K562 (cell line): ENCODE results near the gene CDKN2D. TPM values are rescaled to one million over a fixed set of nuclear protein-coding genes. Genes with fewer than 3 reads are reported as not detected.

Experiments used
- ATF7 ChIP-seq: fragments of 450-650 bp; IDR thresholded peaks from 2 replicates; pipeline ENCODE4 v1.7.1; 2014; ENCODE audit warnings: mild to moderate bottlenecking, moderate library complexity
- CREB1 ChIP-seq, 2 experiments: sonication (generic) in 1 of 2; formaldehyde crosslinking in 1 of 2; IDR thresholded peaks; 2 replicates each; pipeline versions ENCODE4 v1.6.1 to v1.8.0; 2012 to 2022; ENCODE audit warnings: inconsistent platforms in 1 of 2, mild to moderate bottlenecking in 1 of 2, missing genetic modification reagents in 1 of 2, moderate library complexity in 1 of 2
- CREM ChIP-seq: IDR thresholded peaks from 2 replicates; pipeline ENCODE4 v1.6.1; 2014; ENCODE audit warnings: antibody characterized with exemption, low read depth
- CUX1 ChIP-seq: fragments of 200-800 bp; sonication (Bioruptor generic); IDR thresholded peaks from 2 replicates; pipeline ENCODE4 v1.6.1; 2016; ENCODE audit warnings: missing genetic modification characterization, missing compliant biosample characterization
- FOSL1 ChIP-seq: fragments of 200-800 bp; sonication (Bioruptor generic); conservative IDR thresholded peaks from 2 replicates; pipeline ENCODE4 v1.6.1; 2016; ENCODE audit warnings: missing genetic modification characterization, missing compliant biosample characterization
- GABPB1 ChIP-seq: sonication (generic); formaldehyde crosslinking; IDR thresholded peaks from 2 replicates; pipeline ENCODE4 v1.8.0; 2022; ENCODE audit warnings: mild to moderate bottlenecking, missing genetic modification reagents
- JUND ChIP-seq, 2 experiments: IDR thresholded peaks; 2 replicates in 1 of 2; 3 replicates in 1 of 2; pipeline ENCODE4 v1.6.1; 2011; ENCODE audit warnings: borderline replicate concordance in 2 of 2, low read depth in 2 of 2, low read length in 2 of 2, improper control_type of control experiment in 1 of 2, missing biosample characterization in 1 of 2, missing genetic modification characterization in 1 of 2, missing genetic modification reagents in 1 of 2
- MEIS2 ChIP-seq: fragments of 450-650 bp; IDR thresholded peaks from 2 replicates; pipeline ENCODE4 v1.6.1; 2014; ENCODE audit warnings: mild to moderate bottlenecking; ENCODE audit not compliant: partially characterized antibody
- NFIC ChIP-seq: fragments of 450-650 bp; IDR thresholded peaks from 2 replicates; pipeline ENCODE4 v1.6.1; 2017; ENCODE audit warnings: mild to moderate bottlenecking, inconsistent platforms
- NFXL1 ChIP-seq: fragments of 450-650 bp; formaldehyde crosslinking; IDR thresholded peaks from 2 replicates; pipeline ENCODE4 v1.4.0; 2021; ENCODE audit warnings: mild to moderate bottlenecking
- TCF3 ChIP-seq: sonication (generic); formaldehyde crosslinking; IDR thresholded peaks from 2 replicates; pipeline ENCODE4 v1.4.0; 2020; ENCODE audit warnings: mild to moderate bottlenecking, missing genetic modification reagents
- XRCC3 ChIP-seq: fragments of 450-650 bp; IDR thresholded peaks from 2 replicates; pipeline ENCODE4 v1.6.1; 2017; ENCODE audit warnings: mild to moderate bottlenecking, moderate library complexity
- ZNF316 ChIP-seq: fragments of 450-650 bp; IDR thresholded peaks from 2 replicates; pipeline ENCODE4 v1.6.1; 2016
- polyA plus RNA-seq, 8 experiments: library from polyadenylated mRNA; depleted of rRNA in 4 of 8; stranded (reverse) in 5 of 8; unstranded in 3 of 8; fragments of >200 nt; fragmentation: Nextera tagmentation in 2 of 8; fragmentation: Illumina TruSeq in 1 of 8; extraction: Ambion mirVana in 2 of 8; extraction: Trizol in 1 of 8; gene quantifications; 2 replicates each; pipeline versions ENCODE4 v1.2.1 to v1.2.3, GENCODE V29; 2011 to 2014; ENCODE audit warnings: inconsistent platforms in 1 of 8, missing spikeins in 1 of 8
- total RNA-seq, 7 experiments: library from RNA; depleted of rRNA in 6 of 7; stranded (reverse); fragments of >200 nt in 6 of 7; fragmentation: Illumina TruSeq in 2 of 7; extraction: Trizol in 2 of 7; gene quantifications; 2 replicates each; pipeline versions ENCODE4 v1.2.1 to v1.2.3, GENCODE V29; 2011 to 2021; ENCODE audit warnings: low replicate concordance in 1 of 7
- TF ChIP-seq, protein P1 (sequence below): sonication (generic); formaldehyde crosslinking; IDR thresholded peaks from 2 replicates; pipeline ENCODE4 v1.8.0; 2022; ENCODE audit warnings: missing genetic modification reagents, mild to moderate bottlenecking, moderate library complexity, borderline replicate concordance
- TF ChIP-seq, protein P2 (sequence below): fragments of 250-450 bp; sonication (Bioruptor Pico); IDR thresholded peaks from 2 replicates; pipeline ENCODE4 v1.4.0; 2020; ENCODE audit warnings: mild to moderate bottlenecking, moderate library complexity, borderline replicate concordance

Gene CDKN2D
- total and polyA plus RNA-seq, 9 of the 15 experiments (the other 6 are each of a cell fraction or from before 2014, with no cell fraction given) = 0.41 to 8.2 (median 3.7) TPM

GRCh38 chr19:10543420-10544241, 25.1 kb downstream of the CDKN2D start, which contains the start of gene ATG4D (continued):
- TF ChIP-seq XRCC3 = no peak
- peak; percentile 96 for TF ChIP-seq NFIC
- peak; percentile 67 for TF ChIP-seq CREM
- no peak for TF ChIP-seq NFXL1 (CRISPR knock-in tag)
- no peak for TF ChIP-seq CUX1
- 0 out of 2 replicates have a peak, but pooled peaks have one; percentile 20 for TF ChIP-seq JUND (IDR thresholded peaks at IDR 0.05; ENCODE audit: borderline replicate concordance, low read depth, low read length)
- TF ChIP-seq JUND (tag; IDR thresholded peaks at IDR 0.05; ENCODE audit: borderline replicate concordance, low read depth, low read length) = no peak
- TF ChIP-seq CREB1 (IDR thresholded peaks at IDR 0.05) = peak; percentile 35; the same call in 1 of the 2 replicates
- peak; percentile 43; the same call in 1 of the 2 replicates for TF ChIP-seq CREB1 (CRISPR knock-in tag; IDR thresholded peaks at IDR 0.05)
- TF ChIP-seq, protein P1, sequence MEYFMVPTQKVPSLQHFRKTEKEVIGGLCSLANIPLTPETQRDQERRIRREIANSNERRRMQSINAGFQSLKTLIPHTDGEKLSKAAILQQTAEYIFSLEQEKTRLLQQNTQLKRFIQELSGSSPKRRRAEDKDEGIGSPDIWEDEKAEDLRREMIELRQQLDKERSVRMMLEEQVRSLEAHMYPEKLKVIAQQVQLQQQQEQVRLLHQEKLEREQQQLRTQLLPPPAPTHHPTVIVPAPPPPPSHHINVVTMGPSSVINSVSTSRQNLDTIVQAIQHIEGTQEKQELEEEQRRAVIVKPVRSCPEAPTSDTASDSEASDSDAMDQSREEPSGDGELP (CRISPR knock-in tag) = peak; percentile 87
- TF ChIP-seq, protein P2, sequence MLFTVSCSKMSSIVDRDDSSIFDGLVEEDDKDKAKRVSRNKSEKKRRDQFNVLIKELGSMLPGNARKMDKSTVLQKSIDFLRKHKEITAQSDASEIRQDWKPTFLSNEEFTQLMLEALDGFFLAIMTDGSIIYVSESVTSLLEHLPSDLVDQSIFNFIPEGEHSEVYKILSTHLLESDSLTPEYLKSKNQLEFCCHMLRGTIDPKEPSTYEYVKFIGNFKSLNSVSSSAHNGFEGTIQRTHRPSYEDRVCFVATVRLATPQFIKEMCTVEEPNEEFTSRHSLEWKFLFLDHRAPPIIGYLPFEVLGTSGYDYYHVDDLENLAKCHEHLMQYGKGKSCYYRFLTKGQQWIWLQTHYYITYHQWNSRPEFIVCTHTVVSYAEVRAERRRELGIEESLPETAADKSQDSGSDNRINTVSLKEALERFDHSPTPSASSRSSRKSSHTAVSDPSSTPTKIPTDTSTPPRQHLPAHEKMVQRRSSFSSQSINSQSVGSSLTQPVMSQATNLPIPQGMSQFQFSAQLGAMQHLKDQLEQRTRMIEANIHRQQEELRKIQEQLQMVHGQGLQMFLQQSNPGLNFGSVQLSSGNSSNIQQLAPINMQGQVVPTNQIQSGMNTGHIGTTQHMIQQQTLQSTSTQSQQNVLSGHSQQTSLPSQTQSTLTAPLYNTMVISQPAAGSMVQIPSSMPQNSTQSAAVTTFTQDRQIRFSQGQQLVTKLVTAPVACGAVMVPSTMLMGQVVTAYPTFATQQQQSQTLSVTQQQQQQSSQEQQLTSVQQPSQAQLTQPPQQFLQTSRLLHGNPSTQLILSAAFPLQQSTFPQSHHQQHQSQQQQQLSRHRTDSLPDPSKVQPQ (CRISPR knock-in tag) = no peak
- TF ChIP-seq ATF7 = 0 out of 2 replicates have a peak, but pooled peaks have one; percentile 29
- TF ChIP-seq FOSL1 (tag) = 0 out of 2 replicates have a peak, but pooled peaks have one; percentile 35
- peak; percentile 22 for TF ChIP-seq ZNF316
- TF ChIP-seq TCF3 (CRISPR knock-in tag) = peak; percentile 97
- TF ChIP-seq GABPB1 (CRISPR knock-in tag) = no peak; the same call in 1 of the 2 replicates
- peak; percentile 4 for TF ChIP-seq MEIS2
